C4-2B (cell line): ENCODE results near the gene PRKCD.

Experiments used
- H3K27ac ChIP-seq: fragments of 450-650 bp; 2 replicates; pipeline ENCODE4 v1.5.1; 2017
- ZFX ChIP-seq: fragments of 450-650 bp; IDR thresholded peaks from 2 replicates; pipeline ENCODE4 v1.6.1; 2017
- TF ChIP-seq, protein P1 (sequence below): fragments of 450-650 bp; conservative IDR thresholded peaks from 2 replicates; pipeline ENCODE4 v1.5.1; 2017; ENCODE audit warnings: mild to moderate bottlenecking

Gene PRKCD

DNA sequence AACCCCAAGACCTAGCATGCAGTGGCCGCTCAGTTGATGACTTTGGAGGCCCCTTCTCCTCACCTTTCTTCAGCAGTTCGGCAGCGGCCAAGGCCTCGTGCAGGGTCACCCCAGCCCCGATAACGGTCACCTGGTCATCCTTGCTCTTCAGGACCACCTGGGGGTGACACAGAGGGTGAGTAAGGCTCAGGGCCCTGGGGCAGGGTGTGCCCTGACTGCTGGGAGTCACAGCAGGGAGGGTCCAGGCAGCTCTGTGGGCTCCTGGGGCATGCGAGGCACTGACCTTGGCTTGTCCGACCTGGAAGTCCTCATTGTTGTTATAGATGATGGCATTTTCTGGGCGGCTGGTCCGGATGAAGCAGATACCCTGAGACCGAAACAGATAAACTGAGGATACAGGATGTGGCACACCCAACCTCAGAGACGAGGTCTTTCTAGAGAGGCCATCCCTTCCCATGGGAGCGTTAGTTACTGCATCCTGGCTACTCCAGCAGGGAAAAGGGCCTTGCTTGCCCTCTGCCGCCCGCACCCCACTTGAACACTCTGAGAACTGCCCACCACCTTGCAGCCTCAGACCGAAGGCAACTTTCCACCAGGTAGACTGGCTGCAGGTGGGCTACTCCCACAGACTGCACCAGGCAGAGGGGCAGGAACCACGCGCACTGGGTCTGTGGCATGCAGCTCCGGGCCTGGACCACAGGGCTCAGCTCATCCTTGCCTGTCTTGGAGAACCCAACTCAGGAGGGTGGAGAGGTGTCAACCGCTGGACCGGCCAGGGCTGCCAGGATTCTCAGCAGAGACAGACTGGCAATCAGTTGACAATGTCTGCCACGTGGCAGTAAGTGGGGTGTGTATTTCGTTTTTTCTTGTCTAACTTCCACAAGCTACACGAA is 67.2 kb downstream of the PRKCD start:
- TF ChIP-seq ZFX: no peak
- TF ChIP-seq, protein P1, sequence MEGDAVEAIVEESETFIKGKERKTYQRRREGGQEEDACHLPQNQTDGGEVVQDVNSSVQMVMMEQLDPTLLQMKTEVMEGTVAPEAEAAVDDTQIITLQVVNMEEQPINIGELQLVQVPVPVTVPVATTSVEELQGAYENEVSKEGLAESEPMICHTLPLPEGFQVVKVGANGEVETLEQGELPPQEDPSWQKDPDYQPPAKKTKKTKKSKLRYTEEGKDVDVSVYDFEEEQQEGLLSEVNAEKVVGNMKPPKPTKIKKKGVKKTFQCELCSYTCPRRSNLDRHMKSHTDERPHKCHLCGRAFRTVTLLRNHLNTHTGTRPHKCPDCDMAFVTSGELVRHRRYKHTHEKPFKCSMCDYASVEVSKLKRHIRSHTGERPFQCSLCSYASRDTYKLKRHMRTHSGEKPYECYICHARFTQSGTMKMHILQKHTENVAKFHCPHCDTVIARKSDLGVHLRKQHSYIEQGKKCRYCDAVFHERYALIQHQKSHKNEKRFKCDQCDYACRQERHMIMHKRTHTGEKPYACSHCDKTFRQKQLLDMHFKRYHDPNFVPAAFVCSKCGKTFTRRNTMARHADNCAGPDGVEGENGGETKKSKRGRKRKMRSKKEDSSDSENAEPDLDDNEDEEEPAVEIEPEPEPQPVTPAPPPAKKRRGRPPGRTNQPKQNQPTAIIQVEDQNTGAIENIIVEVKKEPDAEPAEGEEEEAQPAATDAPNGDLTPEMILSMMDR: no peak
- H3K27ac ChIP-seq: no peak overlapping the region

DNA sequence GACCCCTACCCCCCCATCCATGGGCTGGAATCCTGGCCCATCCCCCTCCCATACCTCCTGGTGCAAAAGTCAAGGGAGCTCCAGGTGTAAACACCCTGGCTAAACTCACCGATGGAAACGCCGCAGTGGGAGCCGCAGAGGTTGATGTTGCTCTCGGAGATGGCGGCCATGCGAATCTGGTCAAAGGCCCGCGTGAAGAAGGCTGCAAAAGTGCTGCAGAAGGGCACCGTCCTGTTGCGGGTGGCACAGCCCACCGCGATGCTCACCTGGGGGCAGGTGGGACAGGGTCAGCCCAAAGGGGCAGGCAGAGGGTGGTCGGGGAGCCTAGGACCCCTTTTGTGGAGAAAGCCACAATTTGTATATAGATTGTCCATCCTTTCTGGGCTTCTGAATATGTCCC is 68.2 kb downstream of the PRKCD start:
- H3K27ac ChIP-seq: no peak overlapping the region
- no peak for TF ChIP-seq ZFX
- TF ChIP-seq, protein P1: no peak

GRCh38 chr3:53229606-53230005 is 68.6 kb downstream of the PRKCD start:
- H3K27ac ChIP-seq: no peak overlapping the region
- TF ChIP-seq ZFX: no peak

- no peak for TF ChIP-seq ZFX
- TF ChIP-seq, protein P1: no peak
- H3K27ac ChIP-seq: no peak overlapping the region
These were observed 69.1 kb downstream of the PRKCD start for GRCh38 chr3:53230041-53230621.

DNA sequence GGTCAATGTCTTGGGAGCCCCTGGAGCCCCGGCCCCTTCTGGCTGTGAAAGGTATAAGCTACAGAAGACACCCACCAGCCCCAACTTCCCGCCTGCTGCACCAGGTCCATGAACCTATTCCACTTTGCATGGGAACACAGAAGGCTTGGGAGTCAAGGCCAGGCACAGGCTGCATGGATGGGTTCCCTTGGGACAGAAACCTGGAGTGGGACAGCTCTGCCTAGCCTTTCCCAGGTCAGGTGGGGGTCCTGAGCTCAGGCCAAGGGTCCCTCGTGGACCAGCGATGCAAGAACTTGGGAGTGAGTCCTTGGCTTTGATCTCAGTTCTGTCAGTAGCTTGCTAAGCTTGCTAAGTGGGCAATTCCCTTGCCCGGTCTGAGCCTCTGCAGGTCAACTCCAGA is 69.8 kb downstream of the PRKCD start:
- TF ChIP-seq ZFX: no peak
- TF ChIP-seq, protein P1: no peak
- no peak overlapping the region for H3K27ac ChIP-seq

GRCh38 chr3:53231532-53232511 is 70.8 kb downstream of the PRKCD start:
- TF ChIP-seq, protein P1: no peak
- TF ChIP-seq ZFX: no peak
- H3K27ac ChIP-seq: no peak overlapping the region

- H3K27ac ChIP-seq: no peak overlapping the region
- no peak for TF ChIP-seq ZFX
These were observed 71.8 kb downstream of the PRKCD start for GRCh38 chr3:53232641-53233377.
